HCT116 (cell line): Measurements from ENCODE around the gene POGK. TPM values are rescaled to one million over a fixed set of nuclear protein-coding genes. Genes with fewer than 3 reads are reported as not detected.

ENCODE experiments used
- ATAC-seq: fragments of 200-7000 bp; cut with Tn5 transposase; 2 replicates; pipeline ENCODE4 v1.9.1; 2020; ENCODE audit warnings: mild to moderate bottlenecking, moderate library complexity
- BruUV-seq: library from RNA; stranded (reverse); fragments of 400-500 nt; replicated peaks from 2 replicates; lab custom pipeline; 2021; lab: Mats Ljungman, UMichigan
- CTCF ChIA-PET: fragments of 300-600 bp; sonication (Branson Sonifier 250); formaldehyde crosslinking; loops from one replicate; lab custom pipeline; 2021; ENCODE audit warnings: antibody characterized with exemption; lab: Charles Lee
- POLR2A ChIA-PET: fragments of 300-600, 350-600 bp; sonication (Branson Sonifier 250); formaldehyde crosslinking; loops from one replicate; lab custom pipeline; 2021; ENCODE audit warnings: antibody characterized with exemption; lab: Charles Lee
- RAD21 ChIA-PET, 2 experiments: fragments of 300-600 bp; sonication (Branson Sonifier 250); formaldehyde crosslinking; loops; one replicate each; lab custom pipeline; 2023; ENCODE audit warnings: low total read pairs in 2 of 2; ENCODE audit not compliant: uncharacterized antibody in 2 of 2, unreplicated experiment in 2 of 2, low non-redundant PET in 1 of 2; lab: Charles Lee
- DNase-seq: peaks from one replicate; pipeline ENCODE4 v3.0.0-alpha.2; 2010; ENCODE audit warnings: low read depth, low spot score
- H2AFZ ChIP-seq: fragments of 200-600 bp; shearing (Covaris generic), sonication (generic); 2 replicates; pipeline ENCODE4 v1.6.1; 2017; ENCODE audit warnings: low read depth, mixed run types, mixed read lengths, antibody characterized with exemption, low read length; ENCODE audit not compliant: poor library complexity, severe bottlenecking
- H3K27ac ChIP-seq: 2 replicates; pipeline ENCODE4 v1.5.1; 2012; ENCODE audit warnings: low read depth, low read length
- H3K27me3 ChIP-seq: fragments of 200-600 bp; sonication (generic); 2 replicates; pipeline ENCODE4 v1.6.1; 2016; ENCODE audit warnings: mixed run types, low read length, mixed read lengths; ENCODE audit not compliant: insufficient read depth
- H3K36me3 ChIP-seq, 2 experiments: fragments of 200-500 bp in 1 of 2; fragments of 200-600 bp in 1 of 2; sonication (Bioruptor generic) in 1 of 2; sonication (generic) in 1 of 2; 2 replicates each; pipeline versions ENCODE4 v1.5.1 to v1.6.1; 2014 to 2016; ENCODE audit warnings: low read length in 2 of 2, inconsistent platforms in 1 of 2, mixed read lengths in 1 of 2, mixed run types in 1 of 2; ENCODE audit not compliant: insufficient read depth in 2 of 2, control insufficient read depth in 1 of 2
- H3K4me1 ChIP-seq, 2 experiments: fragments of 200-600 bp in 1 of 2; sonication (generic) in 1 of 2; 2 replicates each; pipeline versions ENCODE4 v1.5.1 to v1.6.1; 2012 to 2017; ENCODE audit warnings: low read length in 2 of 2, inconsistent platforms in 1 of 2, mild to moderate bottlenecking in 1 of 2, mixed read lengths in 1 of 2, mixed run types in 1 of 2, moderate library complexity in 1 of 2; ENCODE audit not compliant: insufficient read depth in 2 of 2, control insufficient read depth in 1 of 2
- H3K4me2 ChIP-seq: fragments of 200-600 bp; sonication (generic); 2 replicates; pipeline ENCODE4 v1.6.1; 2017; ENCODE audit warnings: mixed run types, low read length, mixed read lengths
- H3K4me3 ChIP-seq, 2 experiments: fragments of 200-600 bp in 1 of 2; sonication (generic) in 1 of 2; replicated peaks in 1 of 2; 2 replicates each; pipeline ENCODE4 v1.5.1; 2011 to 2016; ENCODE audit warnings: low read length in 2 of 2, control low read depth in 1 of 2, low read depth in 1 of 2, mild to moderate bottlenecking in 1 of 2, mixed read lengths in 1 of 2, mixed run types in 1 of 2
- H3K79me2 ChIP-seq: fragments of 200-600 bp; sonication (generic); 2 replicates; pipeline ENCODE4 v1.6.1; 2017; ENCODE audit warnings: mild to moderate bottlenecking, mixed run types, low read length, moderate library complexity, mixed read lengths; ENCODE audit not compliant: insufficient read depth
- H3K9ac ChIP-seq: fragments of 200-600 bp; sonication (generic); 2 replicates; pipeline ENCODE4 v1.6.1; 2016; ENCODE audit warnings: low read length, mixed read lengths
- H3K9me2 ChIP-seq: fragments of 200-600 bp; sonication (generic), shearing (Covaris generic); 2 replicates; pipeline ENCODE4 v1.6.1; 2017; ENCODE audit warnings: mixed run types, mild to moderate bottlenecking, moderate library complexity; ENCODE audit not compliant: insufficient read depth
- H3K9me3 ChIP-seq, 2 experiments: fragments of 200-500 bp in 1 of 2; fragments of 200-600 bp in 1 of 2; sonication (Bioruptor generic) in 1 of 2; sonication (generic) in 1 of 2; 2 replicates each; pipeline ENCODE4 v1.6.1; 2014 to 2017; ENCODE audit warnings: low read length in 2 of 2, mixed read lengths in 2 of 2, inconsistent platforms in 1 of 2, low read depth in 1 of 2, mild to moderate bottlenecking in 1 of 2, mixed run types in 1 of 2, moderate library complexity in 1 of 2; ENCODE audit not compliant: control insufficient read depth in 1 of 2, insufficient read depth in 1 of 2
- H4K20me1 ChIP-seq: fragments of 200-600 bp; sonication (generic), shearing (Covaris generic); 2 replicates; pipeline ENCODE4 v1.6.1; 2017; ENCODE audit warnings: mixed run types, mild to moderate bottlenecking, moderate library complexity; ENCODE audit not compliant: insufficient read depth
- CTCF ChIP-seq, 3 experiments: fragments of 200-600 bp in 1 of 3; sonication (generic) in 1 of 3; IDR thresholded peaks in 2 of 3; conservative IDR thresholded peaks in 1 of 3; 2 replicates each; pipeline ENCODE4 v1.5.1; 2012 to 2017; ENCODE audit warnings: low read depth in 2 of 3, low read length in 2 of 3, antibody characterized with exemption in 1 of 3, borderline replicate concordance in 1 of 3, control low read depth in 1 of 3, mild to moderate bottlenecking in 1 of 3, mixed read lengths in 1 of 3, mixed run types in 1 of 3, moderate library complexity in 1 of 3; ENCODE audit not compliant: insufficient read depth in 1 of 3
- ELF1 ChIP-seq: IDR thresholded peaks from 2 replicates; pipeline ENCODE4 v1.6.1; 2012; ENCODE audit warnings: low read depth, borderline replicate concordance
- POLR2AphosphoS5 ChIP-seq: IDR thresholded peaks from 2 replicates; pipeline ENCODE4 v1.6.1; 2011; ENCODE audit warnings: mild to moderate bottlenecking, low read depth, low read length, moderate library complexity
- RAD21 ChIP-seq: IDR thresholded peaks from 2 replicates; pipeline ENCODE4 v1.6.1; 2012; ENCODE audit warnings: low read depth, mild to moderate bottlenecking
- SIN3A ChIP-seq: IDR thresholded peaks from 2 replicates; pipeline ENCODE4 v1.6.1; 2012; ENCODE audit warnings: low read depth
- SRF ChIP-seq: IDR thresholded peaks from 2 replicates; pipeline ENCODE4 v1.6.1; 2012; ENCODE audit warnings: low read depth
- YY1 ChIP-seq: IDR thresholded peaks from 2 replicates; pipeline ENCODE4 v1.6.1; 2011; ENCODE audit warnings: low read length, low read depth, moderate library complexity, mild to moderate bottlenecking; ENCODE audit not compliant: insufficient replicate concordance; ENCODE audit errors: extremely low read depth
- intact Hi-C: fragments of 100-400 bp; cut with micrococcal nuclease; formaldehyde crosslinking; loops from 2 replicates; pipeline ENCODE4 v1.10.0; 2022
- total RNA-seq: library from RNA; stranded (reverse); gene quantifications from one replicate; pipeline ENCODE4 v1.2.1, GENCODE V29; 2021; ENCODE audit not compliant: unreplicated experiment

POGK gene
- total RNA-seq, 1 experiment from 2014 or later: 35.6 TPM

- no peak for TF ChIP-seq YY1
- no peak for TF ChIP-seq RAD21
- no peak for TF ChIP-seq ELF1
- TF ChIP-seq SRF: no peak
- TF ChIP-seq SIN3A: no peak
- no peak for TF ChIP-seq CTCF (IDR thresholded peaks at IDR 0.05 in 2 of 3, conservative IDR thresholded peaks at IDR 0.05 in 1 of 3; ENCODE audit: borderline replicate concordance in 1 of 3, insufficient read depth in 1 of 3, low read depth in 2 of 3, low read length in 2 of 3)
These were observed 19.3 kb upstream of the POGK start (continued) for GRCh38 chr1:166819974-166820373.

GRCh38 chr1:166822385-166822784 is 16.9 kb upstream of the POGK start:
- CTCF ChIA-PET: interaction anchor here (0.8 to 1.9 kb wide), 3 partner anchors 8 to 17 kb away, joined by 3 to 14 read pairs (median 5); partner anchors contain the start of gene POGK
- no TSS peak for BruUV-seq

More at GRCh38 chr1:166822385-166822784, 16.9 kb upstream of the POGK start:
- H3K4me3 ChIP-seq: no peak overlapping the region
- H3K9me3 ChIP-seq: no peaks in the 10 kb centered on the region
- no peak overlapping the region for H3K4me2 ChIP-seq
- ATAC-seq (peak; percentile 100), DNase-seq (no peak)
- ChIA-PET RAD21 (no interaction called here), POLR2A (interaction anchor here (1.0 kb wide), 1 partner anchor 17 kb away, joined by 3 read pairs; the partner anchor contains the start of gene POGK)
- H3K9ac ChIP-seq: no peak overlapping the region
- H2AFZ ChIP-seq: peak overlapping the region; percentile 79
- no peaks in the 10 kb centered on the region for H3K27me3 ChIP-seq
- H4K20me1 ChIP-seq: no peaks in the 10 kb centered on the region
- TF ChIP-seq POLR2AphosphoS5 (no peak), CTCF (IDR thresholded peaks at IDR 0.05 in 2 of 3, conservative IDR thresholded peaks at IDR 0.05 in 1 of 3; ENCODE audit: borderline replicate concordance in 1 of 3, insufficient read depth in 1 of 3, low read depth in 2 of 3, low read length in 2 of 3) (peak in 2 of 3 experiments; percentile 71 to 79; a peak in 4 of 6 replicates)
- H3K9me2 ChIP-seq: no peaks in the 10 kb centered on the region
- intact Hi-C loops: no loop called here
- no peaks in the 10 kb centered on the region for H3K79me2 ChIP-seq
- H3K36me3 ChIP-seq: no peaks in the 10 kb centered on the region
- no peak overlapping the region for H3K27ac ChIP-seq
- no peaks in the 10 kb centered on the region for H3K4me1 ChIP-seq
